HG02943 (cell line): ENCODE data around the gene APRT.

Source experiments
- ATAC-seq: cut with Tn5 transposase; IDR thresholded peaks from one replicate; pipeline ENCODE4 v1.9.1; 2021; ENCODE audit warnings: mild to moderate bottlenecking, low read depth, moderate library complexity; ENCODE audit not compliant: unreplicated experiment

The APRT gene

GRCh38 chr16:88760424-88761142 is 51.1 kb downstream of the APRT start:
- no peak for ATAC-seq

- ATAC-seq = no peak
Measured at GRCh38 chr16:88759976-88760350, 51.8 kb downstream of the APRT start.
